ENCODE measurements around the gene AGBL1. TPM values are rescaled to one million over a fixed set of nuclear protein-coding genes. Genes with fewer than 3 reads are reported as not detected.

AGBL1 gene
- total and polyA plus RNA-seq, 9 donors: under 0.01 to 0.02 TPM; not detected in 7

GRCh38 chr15:86912661-86913060, 833.0 kb downstream of the AGBL1 start:
- H3K36me3 ChIP-seq: no peaks in the 10 kb centered on the region
- H3K9me3 ChIP-seq: no peaks in the 10 kb centered on the region
- intact Hi-C loops (cut with DNase I): loop anchor here in 1 of 4 donors (10.0 kb wide), 1 partner anchor 1362 kb away; no protein-coding TSS in a partner anchor
- no peaks in the 10 kb centered on the region for H3K4me1 ChIP-seq (ENCODE audit: insufficient read depth)
- no peak for DNase-seq
- no peaks in the 10 kb centered on the region for H3K27me3 ChIP-seq
- H3K4me3 ChIP-seq: no peak overlapping the region
- H3K27ac ChIP-seq: no peak overlapping the region
- TF ChIP-seq EP300 (IDR thresholded peaks at IDR 0.05) (no peak), POLR2A (IDR thresholded peaks at IDR 0.05) (no peak)
- TF ChIP-seq, protein P1, sequence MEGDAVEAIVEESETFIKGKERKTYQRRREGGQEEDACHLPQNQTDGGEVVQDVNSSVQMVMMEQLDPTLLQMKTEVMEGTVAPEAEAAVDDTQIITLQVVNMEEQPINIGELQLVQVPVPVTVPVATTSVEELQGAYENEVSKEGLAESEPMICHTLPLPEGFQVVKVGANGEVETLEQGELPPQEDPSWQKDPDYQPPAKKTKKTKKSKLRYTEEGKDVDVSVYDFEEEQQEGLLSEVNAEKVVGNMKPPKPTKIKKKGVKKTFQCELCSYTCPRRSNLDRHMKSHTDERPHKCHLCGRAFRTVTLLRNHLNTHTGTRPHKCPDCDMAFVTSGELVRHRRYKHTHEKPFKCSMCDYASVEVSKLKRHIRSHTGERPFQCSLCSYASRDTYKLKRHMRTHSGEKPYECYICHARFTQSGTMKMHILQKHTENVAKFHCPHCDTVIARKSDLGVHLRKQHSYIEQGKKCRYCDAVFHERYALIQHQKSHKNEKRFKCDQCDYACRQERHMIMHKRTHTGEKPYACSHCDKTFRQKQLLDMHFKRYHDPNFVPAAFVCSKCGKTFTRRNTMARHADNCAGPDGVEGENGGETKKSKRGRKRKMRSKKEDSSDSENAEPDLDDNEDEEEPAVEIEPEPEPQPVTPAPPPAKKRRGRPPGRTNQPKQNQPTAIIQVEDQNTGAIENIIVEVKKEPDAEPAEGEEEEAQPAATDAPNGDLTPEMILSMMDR (IDR thresholded peaks at IDR 0.05): no peak
- WGBS, 3 donors: 82 to 88% (median 82%) methylated on average over 1 of the region's 1 CpG

DNA sequence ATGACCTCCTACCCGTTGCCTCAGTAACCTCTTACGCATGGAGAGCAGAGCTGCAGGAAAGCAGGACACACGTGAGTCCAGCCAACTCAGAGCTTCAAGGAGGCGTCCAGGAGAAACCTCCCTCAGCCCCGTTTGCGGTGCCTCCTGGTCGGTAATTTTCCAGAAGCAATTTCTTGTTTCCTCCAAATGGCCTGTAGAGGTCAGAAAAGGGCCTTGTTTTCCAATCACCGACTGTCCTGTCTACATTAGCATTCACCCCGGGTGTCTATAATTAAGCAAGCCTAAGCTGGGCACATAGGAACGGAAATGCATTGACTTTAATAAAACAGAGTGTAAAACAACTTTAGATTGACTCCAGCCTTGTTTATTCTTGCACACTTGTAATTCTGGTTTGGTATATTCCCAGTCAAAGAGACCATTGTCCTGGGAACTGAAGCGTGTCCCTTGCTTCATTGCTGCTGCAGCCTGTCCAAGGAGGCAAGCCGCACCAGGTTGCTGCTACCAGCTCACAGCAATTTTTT, 836.2 kb downstream of the AGBL1 start:
- 23 to 26% (median 25%) methylated on average over 12 of the region's 12 CpGs for WGBS, 3 donors
- no peaks in the 10 kb centered on the region for H3K36me3 ChIP-seq
- no peak overlapping the region for H3K4me3 ChIP-seq
- TF ChIP-seq, protein P1 (IDR thresholded peaks at IDR 0.05): no peak
- TF ChIP-seq POLR2A (IDR thresholded peaks at IDR 0.05): no peak
- no peak for TF ChIP-seq EP300 (IDR thresholded peaks at IDR 0.05)
- no peaks in the 10 kb centered on the region for H3K9me3 ChIP-seq
- H3K4me1 ChIP-seq (ENCODE audit: insufficient read depth): no peaks in the 10 kb centered on the region
- intact Hi-C loops (cut with DNase I): loop anchor here in 1 of 4 donors (10.0 kb wide), 1 partner anchor 1359 kb away; no protein-coding TSS in a partner anchor
- no peak overlapping the region for H3K27ac ChIP-seq
- no peaks in the 10 kb centered on the region for H3K27me3 ChIP-seq
- no peak for DNase-seq

- Histone ChIP-seq H3K9me3 (no peaks in the 10 kb centered on the region), H3K27ac (no peak overlapping the region), H3K4me3 (no peak overlapping the region), H3K36me3 (no peaks in the 10 kb centered on the region), H3K27me3 (no peaks in the 10 kb centered on the region), H3K4me1 (ENCODE audit: insufficient read depth) (no peaks in the 10 kb centered on the region)
- TF ChIP-seq POLR2A (IDR thresholded peaks at IDR 0.05) (no peak), EP300 (IDR thresholded peaks at IDR 0.05) (no peak)
- TF ChIP-seq, protein P1 (IDR thresholded peaks at IDR 0.05): no peak
- no peak for DNase-seq
- intact Hi-C loops (cut with DNase I): loop anchor here in 1 of 4 donors (10.0 kb wide), 1 partner anchor 1358 kb away; no protein-coding TSS in a partner anchor
- WGBS, 3 donors: 46 to 55% (median 49%) methylated on average over 12 of the region's 12 CpGs
Measured at GRCh38 chr15:86916671-86917360, 837.1 kb downstream of the AGBL1 start.

DNA sequence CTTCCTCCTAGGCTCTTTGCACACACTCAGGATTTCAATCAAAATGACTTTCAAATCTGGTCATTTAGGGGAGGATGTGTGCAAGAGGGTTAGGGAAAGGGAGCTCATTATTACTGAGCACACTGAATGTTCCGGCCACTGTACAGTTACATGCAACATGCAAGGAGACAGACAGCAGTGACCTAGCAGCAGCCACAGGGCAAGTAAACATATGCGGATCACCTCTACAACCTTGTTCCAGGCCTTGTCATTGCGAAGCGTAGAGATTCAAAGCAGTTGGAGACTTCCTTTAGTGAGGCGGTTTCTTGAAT, 837.6 kb downstream of the AGBL1 start:
- H3K9me3 ChIP-seq: no peaks in the 10 kb centered on the region
- TF ChIP-seq POLR2A (IDR thresholded peaks at IDR 0.05) (no peak), EP300 (IDR thresholded peaks at IDR 0.05) (no peak)
- TF ChIP-seq, protein P1 (IDR thresholded peaks at IDR 0.05): no peak

More for the DNA sequence above, 837.6 kb downstream of the AGBL1 start:
- no peak overlapping the region for H3K27ac ChIP-seq
- WGBS, 3 donors: 80 to 93% (median 89%) methylated on average over 5 of the region's 5 CpGs
- no peaks in the 10 kb centered on the region for H3K36me3 ChIP-seq
- no peaks in the 10 kb centered on the region for H3K27me3 ChIP-seq
- DNase-seq: no peak
- intact Hi-C loops (cut with DNase I): loop anchor here in 1 of 4 donors (10.0 kb wide), 1 partner anchor 1357 kb away; no protein-coding TSS in a partner anchor
- no peak overlapping the region for H3K4me3 ChIP-seq
- H3K4me1 ChIP-seq (ENCODE audit: insufficient read depth): no peaks in the 10 kb centered on the region
